WTC11 (cell line): ENCODE measurements around the gene ASF1A. TPM values are rescaled to one million over a fixed set of nuclear protein-coding genes. Genes with fewer than 3 reads are reported as not detected.

Experiments used
- ATAC-seq: fragments of 200-7000 bp; cut with Tn5 transposase; 2 replicates; pipeline ENCODE4 v1.10.0; 2021; ENCODE audit warnings: mild to moderate bottlenecking, moderate library complexity
- CTCF ChIA-PET: fragments of 300-600 bp; sonication (Branson Sonifier 250); formaldehyde crosslinking; loops from one replicate; lab custom pipeline; 2021; ENCODE audit warnings: antibody characterized with exemption; lab: Charles Lee
- POLR2A ChIA-PET: fragments of 350-600 bp; sonication (Branson Sonifier 250); formaldehyde crosslinking; loops from one replicate; lab custom pipeline; 2021; ENCODE audit warnings: antibody characterized with exemption; lab: Charles Lee
- DNase-seq: peaks from one replicate; pipeline ENCODE4 v3.0.0; 2021; ENCODE audit warnings: low spot score
- H3K27ac Mint-ChIP-seq: 2 replicates; pipeline ENCODE4 v1.8.0; 2021; ENCODE audit warnings: mixed read lengths
- H3K27me3 Mint-ChIP-seq: 2 replicates; pipeline ENCODE4 v1.8.0; 2021; ENCODE audit warnings: low read depth, mild to moderate bottlenecking, moderate library complexity, mixed read lengths
- H3K36me3 Mint-ChIP-seq: 2 replicates; pipeline ENCODE4 v1.8.0; 2021; ENCODE audit warnings: mixed read lengths
- H3K4me1 Mint-ChIP-seq: 2 replicates; pipeline ENCODE4 v1.8.0; 2022; ENCODE audit warnings: mixed read lengths
- H3K4me3 Mint-ChIP-seq: 2 replicates; pipeline ENCODE4 v1.8.0; 2021; ENCODE audit warnings: mild to moderate bottlenecking, moderate library complexity, mixed read lengths
- H3K9me3 Mint-ChIP-seq: 2 replicates; pipeline ENCODE4 v1.8.0; 2021; ENCODE audit warnings: mixed read lengths
- ATF2 ChIP-seq: sonication (generic); formaldehyde crosslinking; IDR thresholded peaks from 2 replicates; pipeline ENCODE4 v1.8.1; 2022; ENCODE audit warnings: low read depth, missing genetic modification reagents, borderline replicate concordance
- ATF6 ChIP-seq: sonication (generic); formaldehyde crosslinking; IDR thresholded peaks from 2 replicates; pipeline ENCODE4 v1.8.1; 2023; ENCODE audit warnings: mild to moderate bottlenecking, missing genetic modification reagents
- EMX1 ChIP-seq: fragments of 250-450 bp; sonication (Bioruptor Pico); IDR thresholded peaks from 2 replicates; pipeline ENCODE4 v1.8.0; 2021; ENCODE audit warnings: mild to moderate bottlenecking
- ETV6 ChIP-seq: sonication (generic); formaldehyde crosslinking; IDR thresholded peaks from 2 replicates; pipeline ENCODE4 v1.8.1; 2022; ENCODE audit warnings: mild to moderate bottlenecking, missing genetic modification reagents
- FOXK1 ChIP-seq: sonication (generic); formaldehyde crosslinking; IDR thresholded peaks from 2 replicates; pipeline ENCODE4 v1.8.0; 2022; ENCODE audit warnings: mild to moderate bottlenecking, moderate library complexity, missing genetic modification reagents
- GRHL2 ChIP-seq: fragments of 250-450 bp; sonication (Bioruptor Pico); IDR thresholded peaks from 2 replicates; pipeline ENCODE4 v1.8.0; 2022; ENCODE audit warnings: mild to moderate bottlenecking, moderate library complexity; ENCODE audit not compliant: insufficient replicate concordance, severe bottlenecking
- GTF2I ChIP-seq: fragments of 250-450 bp; sonication (Bioruptor Pico); conservative IDR thresholded peaks from 2 replicates; pipeline ENCODE4 v1.4.0; 2021; ENCODE audit warnings: mild to moderate bottlenecking
- HMGXB4 ChIP-seq: sonication (generic); formaldehyde crosslinking; IDR thresholded peaks from 2 replicates; pipeline ENCODE4 v1.8.1; 2023; ENCODE audit warnings: mild to moderate bottlenecking, moderate library complexity, missing genetic modification reagents
- MXD4 ChIP-seq: fragments of 250-450 bp; sonication (Bioruptor Pico); IDR thresholded peaks from 2 replicates; pipeline ENCODE4 v1.8.0; 2021; ENCODE audit warnings: mild to moderate bottlenecking, moderate library complexity, borderline replicate concordance
- NFYB ChIP-seq: sonication (generic); formaldehyde crosslinking; conservative IDR thresholded peaks from 2 replicates; pipeline ENCODE4 v1.8.0; 2022; ENCODE audit warnings: low read depth, missing genetic modification reagents
- PRRX2 ChIP-seq: fragments of 250-450 bp; sonication (Bioruptor Pico); IDR thresholded peaks from 2 replicates; pipeline ENCODE4 v1.8.0; 2021; ENCODE audit warnings: mild to moderate bottlenecking
- SMAD3 ChIP-seq: sonication (generic); formaldehyde crosslinking; IDR thresholded peaks from 2 replicates; pipeline ENCODE4 v1.8.0; 2022; ENCODE audit warnings: missing genetic modification reagents, mild to moderate bottlenecking, borderline replicate concordance
- TCF7 ChIP-seq: sonication (generic); formaldehyde crosslinking; IDR thresholded peaks from 2 replicates; pipeline ENCODE4 v1.8.0; 2022; ENCODE audit warnings: mild to moderate bottlenecking, low read depth, missing genetic modification reagents, moderate library complexity
- TEAD4 ChIP-seq: sonication (generic); formaldehyde crosslinking; IDR thresholded peaks from 2 replicates; pipeline ENCODE4 v1.8.0; 2022; ENCODE audit warnings: mild to moderate bottlenecking, missing genetic modification reagents
- ZNF219 ChIP-seq: sonication (generic); formaldehyde crosslinking; IDR thresholded peaks from 2 replicates; pipeline ENCODE4 v1.8.0; 2023; ENCODE audit warnings: missing genetic modification reagents, mild to moderate bottlenecking, borderline replicate concordance
- ZNF281 ChIP-seq: sonication (generic); formaldehyde crosslinking; IDR thresholded peaks from 2 replicates; pipeline ENCODE4 v1.8.0; 2023; ENCODE audit warnings: mild to moderate bottlenecking, missing genetic modification reagents
- ZNF512 ChIP-seq: sonication (generic); formaldehyde crosslinking; IDR thresholded peaks from 2 replicates; pipeline ENCODE4 v1.8.1; 2022; ENCODE audit warnings: missing genetic modification reagents, borderline replicate concordance
- ZNF532 ChIP-seq: fragments of 250-450 bp; sonication (Bioruptor Pico); IDR thresholded peaks from 2 replicates; pipeline ENCODE4 v1.9.0; 2021; ENCODE audit warnings: mild to moderate bottlenecking, borderline replicate concordance
- ZNF671 ChIP-seq: fragments of 250-450 bp; sonication (Bioruptor Pico); IDR thresholded peaks from 2 replicates; pipeline ENCODE4 v1.8.0; 2021; ENCODE audit warnings: mild to moderate bottlenecking
- total RNA-seq: library from RNA; stranded (reverse); gene quantifications from 3 replicates; pipeline ENCODE4 v1.2.3, GENCODE V29; 2021

ASF1A gene
- total RNA-seq, 1 experiment from 2014 or later = 36.7 TPM

- Mint-ChIP-seq H3K36me3 (0 out of 2 replicates have a peak, but pooled peaks cover 2% of the 10 kb centered on the region), H3K4me3 (no peak overlapping the region), H3K4me1 (peaks cover 26% of the 10 kb centered on the region), H3K27ac (no peak overlapping the region), H3K9me3 (no peaks in the 10 kb centered on the region), H3K27me3 (no peaks in the 10 kb centered on the region)
- ATAC-seq (no peak), DNase-seq (no peak)
- POLR2A ChIA-PET = no interaction called here
- TF ChIP-seq TEAD4 (CRISPR knock-in tag) (no peak), NFYB (no peak), EMX1 (CRISPR knock-in tag) (no peak), GRHL2 (no peak), ZNF671 (no peak), ZNF281 (CRISPR knock-in tag) (no peak), ZNF219 (CRISPR knock-in tag) (no peak), ZNF512 (CRISPR knock-in tag) (no peak), ATF2 (CRISPR knock-in tag) (no peak), GTF2I (CRISPR knock-in tag) (no peak), FOXK1 (no peak)
- CTCF ChIA-PET = no interaction called here
These were observed 4.8 kb upstream of the ASF1A start for GRCh38 chr6:118889163-118889562.

GRCh38 chr6:118890997-118891790 is 2.8 kb upstream of the ASF1A start:
- Mint-ChIP-seq H3K4me1 (peaks cover 30% of the 10 kb centered on the region), H3K27ac (no peak overlapping the region), H3K9me3 (no peaks in the 10 kb centered on the region), H3K4me3 (no peak overlapping the region), H3K27me3 (no peaks in the 10 kb centered on the region), H3K36me3 (0 out of 2 replicates have a peak, but pooled peaks cover 2% of the 10 kb centered on the region)
- ATAC-seq (no peak), DNase-seq (no peak)
- ChIA-PET POLR2A (no interaction called here), CTCF (interaction anchor here (0.5 to 1.6 kb wide), 2 partner anchors 9 to 116 kb away, joined by 5 to 7 read pairs; no protein-coding TSS in a partner anchor)
- TF ChIP-seq TCF7 (CRISPR knock-in tag) (no peak), MXD4 (CRISPR knock-in tag) (no peak), ETV6 (CRISPR knock-in tag) (no peak), ZNF532 (CRISPR knock-in tag) (no peak), SMAD3 (CRISPR knock-in tag) (no peak), ATF6 (CRISPR knock-in tag) (no peak), PRRX2 (no peak), HMGXB4 (no peak)
